HG03457 (cell line): Measurements from ENCODE around the gene FANK1.

Source experiments
- ATAC-seq: cut with Tn5 transposase; IDR thresholded peaks from one replicate; pipeline ENCODE4 v1.9.1; 2021; ENCODE audit warnings: moderate number of reproducible peaks; ENCODE audit not compliant: unreplicated experiment

FANK1 gene

DNA sequence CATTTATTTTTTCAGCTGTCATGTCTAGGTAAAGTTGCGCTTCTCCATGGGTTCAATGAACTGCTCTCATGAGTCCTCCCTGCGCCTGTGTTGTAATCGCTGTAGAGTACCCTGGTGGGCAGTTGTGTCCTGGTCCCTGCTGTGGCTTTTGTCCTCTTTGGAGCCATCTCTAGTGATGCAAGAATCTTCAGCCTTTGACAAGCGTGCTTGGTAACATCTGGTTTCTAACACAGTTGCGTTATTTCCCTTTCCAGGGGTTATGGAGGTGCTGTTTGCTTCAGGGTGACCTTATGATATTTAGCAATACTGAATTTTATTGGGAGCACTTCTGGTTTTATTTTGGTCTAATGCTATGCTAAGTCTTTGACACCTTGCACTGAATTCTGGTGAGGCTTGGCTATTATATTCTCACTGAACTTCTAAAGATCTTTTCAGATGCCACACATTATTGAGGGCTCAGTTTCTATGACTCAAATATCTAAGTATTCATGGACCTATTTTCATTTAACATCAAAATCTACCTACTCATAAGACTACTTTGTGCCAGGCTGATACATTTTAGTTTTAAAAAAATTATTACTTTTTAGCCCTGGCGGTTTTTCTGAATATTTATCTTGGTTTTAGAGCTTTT lies 88.6 kb downstream of the FANK1 start:
- no peak for ATAC-seq

DNA sequence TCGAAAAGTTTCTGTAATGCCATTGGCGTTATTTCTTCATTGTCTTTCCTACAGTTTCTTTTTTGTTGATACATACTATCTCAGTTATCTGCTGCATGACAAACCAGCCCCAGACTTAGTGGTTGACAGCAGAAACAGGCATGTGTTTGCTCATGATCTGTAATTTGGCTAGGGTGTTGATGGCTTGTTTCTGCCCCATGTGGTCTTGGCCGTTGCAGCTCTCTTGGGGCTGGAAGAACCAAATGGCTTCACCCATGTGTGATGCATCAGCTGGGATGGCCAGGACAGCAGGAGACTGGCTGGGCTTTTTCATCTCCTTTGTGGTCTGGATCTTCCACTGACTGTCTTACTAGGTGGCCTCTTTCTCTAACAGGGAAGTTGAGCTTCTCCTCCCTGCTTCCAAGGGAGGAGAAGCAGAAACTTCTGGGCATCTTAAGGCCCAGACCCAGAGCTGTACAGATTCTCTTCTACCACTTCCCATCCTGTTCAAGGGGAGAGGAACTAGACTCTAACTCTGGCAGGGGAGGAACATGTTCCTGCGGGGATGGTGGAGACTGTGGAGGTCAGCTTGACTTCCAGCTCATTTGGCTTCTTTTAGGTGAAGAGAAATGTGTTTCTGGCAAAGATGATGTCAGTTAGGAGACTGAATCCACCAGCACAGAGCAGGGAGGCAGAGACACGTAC lies 89.3 kb downstream of the FANK1 start:
- no peak for ATAC-seq

DNA sequence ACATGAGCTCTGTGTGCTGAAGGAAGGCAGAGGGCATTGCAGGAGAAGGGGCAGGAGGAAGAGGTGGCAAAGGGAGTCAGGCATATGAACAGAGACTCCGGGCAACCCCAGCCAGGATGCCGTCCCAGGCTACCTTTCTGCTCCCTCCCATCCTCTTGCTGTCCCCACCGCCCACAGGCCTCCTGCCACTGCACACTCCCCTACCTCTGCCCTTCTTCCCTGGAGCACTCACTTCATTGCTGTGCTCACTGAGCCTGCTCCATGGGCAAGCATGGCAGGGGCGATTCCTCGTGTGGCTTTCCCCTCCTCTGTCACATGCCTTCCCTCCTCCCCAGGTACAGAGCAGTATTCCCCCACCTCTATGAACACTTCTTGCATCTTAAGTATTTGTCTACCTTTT lies 93.4 kb downstream of the FANK1 start:
- no peak for ATAC-seq

DNA sequence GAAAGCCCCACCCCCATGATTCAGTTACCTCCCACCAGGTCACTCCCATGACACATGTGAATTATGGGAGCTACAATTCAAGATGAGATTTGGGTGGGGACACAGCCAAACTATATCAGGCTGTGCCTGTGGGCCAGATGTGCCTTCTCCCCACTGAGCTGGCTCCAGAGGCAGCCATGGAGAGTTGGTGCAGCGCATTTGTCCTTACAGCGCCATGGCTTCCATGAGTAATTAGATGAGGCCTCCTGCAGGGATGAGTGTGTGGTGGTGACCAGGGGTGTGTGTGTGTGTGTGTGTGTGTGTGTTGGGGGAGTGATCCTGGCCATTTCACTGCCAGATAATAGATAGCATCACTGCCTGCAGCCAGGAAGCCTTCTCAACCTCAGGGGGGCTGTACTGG lies 94.6 kb downstream of the FANK1 start:
- ATAC-seq: no peak

DNA sequence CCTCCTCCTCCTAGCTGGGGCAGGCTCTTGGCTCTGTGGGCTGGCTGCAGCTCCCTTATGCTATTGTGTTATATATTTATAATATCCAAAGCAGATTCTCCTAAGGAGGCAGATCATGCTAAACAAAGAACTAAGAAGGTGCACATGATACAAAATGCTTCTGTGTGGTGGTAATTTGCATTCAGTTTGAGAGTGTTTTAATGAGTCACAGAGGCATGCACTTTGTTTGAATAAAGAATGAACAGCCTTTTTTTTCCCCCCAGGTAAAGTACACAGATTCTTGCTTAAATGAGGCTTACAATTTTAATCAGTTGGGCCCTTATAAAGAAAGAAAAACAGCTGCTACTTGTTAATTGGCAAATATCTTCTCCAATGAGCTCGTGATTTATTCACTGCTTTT lies 95.0 kb downstream of the FANK1 start:
- no peak for ATAC-seq

DNA sequence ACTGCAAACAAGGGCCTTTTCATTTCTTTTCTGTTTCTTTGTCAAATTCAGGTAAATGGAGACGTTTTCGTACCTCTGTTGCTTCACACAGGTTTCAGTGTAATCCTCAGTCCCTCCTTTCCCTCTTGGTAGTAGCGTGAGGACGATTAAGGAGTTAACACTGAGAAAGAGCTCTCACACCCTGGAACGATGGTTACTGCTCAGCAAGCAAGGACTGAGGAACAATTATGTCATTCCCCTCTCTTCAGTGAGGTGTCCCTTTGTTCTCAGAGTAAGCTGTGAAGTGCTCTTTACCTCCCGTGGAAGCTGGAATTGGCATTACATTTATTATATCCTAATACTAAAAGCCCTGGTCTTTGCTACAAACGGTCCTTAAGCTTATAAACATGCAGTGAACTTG lies 95.9 kb downstream of the FANK1 start:
- ATAC-seq: no peak

DNA sequence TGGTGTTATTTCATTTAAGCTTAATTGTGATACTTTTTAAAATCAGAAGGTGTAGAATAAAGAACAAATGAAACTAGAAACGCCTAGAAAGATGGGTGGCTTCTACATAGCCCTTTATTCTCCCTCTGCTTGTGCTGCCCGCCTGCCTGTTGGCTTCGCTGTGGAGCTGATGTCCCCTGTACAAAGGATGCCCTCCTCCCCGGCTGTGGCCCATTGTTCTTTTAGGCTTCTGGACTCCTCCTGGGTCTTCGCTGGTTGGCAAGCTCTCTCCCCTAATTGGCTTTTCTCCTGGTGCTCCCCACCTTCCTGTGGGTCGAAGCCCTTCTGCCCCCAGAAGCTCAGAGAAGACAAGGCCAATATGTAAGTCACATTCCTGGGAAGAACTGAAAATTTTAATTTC lies 98.2 kb downstream of the FANK1 start:
- ATAC-seq: no peak

DNA sequence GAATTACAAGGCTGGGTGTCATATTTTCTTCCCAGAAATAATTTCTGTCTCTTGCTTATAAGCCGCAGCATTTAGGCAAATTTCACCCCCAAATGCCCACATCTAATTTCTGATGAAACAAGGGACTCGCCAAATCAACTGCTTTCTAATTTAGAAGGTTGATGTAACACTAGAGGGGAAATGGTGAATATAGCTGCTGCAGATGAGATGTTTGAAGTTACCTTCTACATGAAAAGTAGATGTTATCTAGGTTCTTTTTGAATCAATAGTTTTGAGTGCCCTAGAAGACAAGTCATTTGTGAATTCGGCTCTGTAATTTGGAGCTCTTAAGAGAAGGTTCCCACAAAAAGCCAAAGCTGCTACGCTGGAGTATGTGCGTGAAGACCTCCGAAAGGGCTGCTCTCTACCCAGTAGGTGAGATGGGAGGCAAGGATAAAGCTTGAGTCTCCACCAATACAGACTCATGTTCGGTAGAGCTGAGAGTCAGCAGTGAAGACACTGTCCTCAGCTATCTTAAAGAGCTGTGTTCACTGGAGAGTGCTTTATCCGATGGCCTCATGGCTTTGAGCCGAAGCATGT lies 99.5 kb downstream of the FANK1 start:
- no peak for ATAC-seq

DNA sequence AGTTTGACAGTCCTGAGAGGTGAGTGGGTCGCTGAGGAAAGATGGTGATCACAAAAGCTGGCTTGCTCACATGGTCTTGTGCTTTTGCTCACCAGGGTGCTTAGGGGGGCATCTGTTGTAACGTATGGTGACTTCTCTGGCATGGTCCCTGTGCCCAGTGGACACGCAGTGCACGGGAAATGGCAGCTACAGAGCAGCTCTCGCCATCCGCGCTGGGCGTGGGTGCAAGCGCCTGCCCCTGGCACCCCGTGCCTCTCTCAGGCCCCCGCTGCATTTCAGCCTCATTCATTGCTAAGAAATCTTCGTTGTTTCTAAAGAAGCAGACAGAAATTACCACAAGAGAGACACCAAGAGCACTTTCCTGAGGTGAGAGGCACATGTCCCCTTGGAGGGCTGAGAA lies 101.2 kb downstream of the FANK1 start:
- ATAC-seq: no peak

DNA sequence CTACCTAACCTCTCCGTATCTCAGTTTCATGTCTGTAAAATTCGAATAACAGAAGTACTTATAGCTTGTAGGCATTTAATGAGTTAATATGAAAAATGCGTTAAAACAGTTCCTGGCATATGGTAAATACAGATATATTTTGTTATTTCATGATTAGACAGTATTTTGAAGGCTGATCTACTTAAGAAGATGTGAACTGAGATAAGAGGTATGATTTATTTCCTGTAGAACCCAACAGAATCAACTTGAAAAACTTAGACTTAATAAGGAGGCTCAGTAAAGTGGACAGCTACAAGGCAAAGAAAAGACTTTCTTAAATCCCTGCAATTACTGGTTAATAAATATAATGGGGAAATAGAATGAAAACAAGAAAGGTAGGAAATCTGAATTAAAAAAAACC lies 103.3 kb downstream of the FANK1 start:
- no peak for ATAC-seq

DNA sequence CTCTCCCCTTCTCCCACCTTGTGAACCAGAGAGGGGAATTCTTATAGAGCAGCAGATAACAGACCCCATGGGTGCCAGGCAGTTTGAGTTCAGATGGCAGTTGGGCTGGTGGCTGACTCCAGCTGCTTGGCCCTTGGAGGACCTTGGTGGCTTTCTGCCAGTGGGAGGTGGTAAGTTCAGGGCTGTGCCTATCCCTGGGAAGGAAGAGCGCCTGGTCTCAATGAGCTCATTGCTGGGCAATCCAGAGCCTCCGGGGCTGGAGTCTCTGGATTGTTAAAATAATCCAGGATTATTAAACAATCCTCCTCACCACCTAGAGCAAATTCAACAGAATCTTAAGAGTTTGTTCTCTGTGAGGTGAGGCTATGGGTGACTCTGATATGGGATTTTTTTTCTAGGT lies 105.2 kb downstream of the FANK1 start:
- ATAC-seq: no peak

DNA sequence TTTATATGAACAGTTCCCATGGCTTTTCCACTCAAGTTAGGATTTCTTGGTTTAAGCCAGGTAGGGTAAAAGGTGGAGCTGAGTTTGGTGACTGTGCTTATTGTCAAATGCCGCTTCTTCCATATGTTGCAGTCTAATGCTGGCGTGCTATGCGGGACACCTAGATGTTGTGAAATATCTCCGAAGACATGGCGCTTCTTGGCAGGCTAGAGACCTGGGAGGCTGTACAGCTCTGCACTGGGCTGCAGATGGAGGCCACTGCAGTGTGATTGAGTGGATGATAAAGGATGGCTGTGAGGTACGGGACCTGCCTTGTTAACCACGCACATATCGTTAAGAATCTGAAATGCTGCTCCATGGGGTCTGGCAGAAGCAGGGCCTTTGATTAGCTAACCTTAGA lies 108.4 kb downstream of the FANK1 start:
- ATAC-seq: no peak

DNA sequence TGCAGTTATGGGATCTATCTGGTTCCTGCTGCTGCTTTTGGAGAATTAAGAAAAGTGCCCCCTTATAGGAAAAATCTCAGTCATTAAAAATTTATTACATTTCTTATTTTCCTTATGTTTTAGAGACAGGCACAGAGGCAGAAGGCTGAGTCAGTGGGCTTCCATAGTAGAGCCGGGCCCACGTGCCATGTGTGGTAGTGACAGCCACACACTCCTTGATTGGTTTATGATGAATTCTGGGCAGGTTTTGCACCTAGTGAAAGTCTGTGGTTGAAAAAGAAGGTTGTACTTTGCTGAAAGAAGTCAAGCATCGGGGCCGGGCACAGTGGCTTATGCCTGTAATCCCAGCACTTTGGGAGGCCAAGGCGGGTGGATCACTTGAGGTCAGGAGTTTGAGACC lies 109.9 kb downstream of the FANK1 start:
- ATAC-seq: no peak

DNA sequence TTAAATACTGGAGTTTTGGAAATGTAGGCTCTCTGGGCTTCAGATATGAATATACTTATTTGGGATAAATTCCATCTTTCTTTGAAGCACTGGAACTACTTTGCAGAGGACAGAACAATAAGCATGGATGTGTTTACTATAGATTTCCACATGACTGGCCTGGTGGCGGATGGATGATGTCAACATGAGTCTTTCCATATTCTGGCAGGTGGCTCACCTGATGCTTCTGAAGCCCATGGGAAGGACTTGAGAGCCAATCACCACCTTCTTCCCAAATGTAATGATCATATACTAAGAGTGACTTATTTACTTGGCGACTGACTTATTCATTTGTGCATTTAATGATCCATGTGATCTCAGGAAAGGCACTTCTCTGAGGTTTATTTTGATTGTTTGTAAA lies 110.5 kb downstream of the FANK1 start:
- ATAC-seq: no peak

DNA sequence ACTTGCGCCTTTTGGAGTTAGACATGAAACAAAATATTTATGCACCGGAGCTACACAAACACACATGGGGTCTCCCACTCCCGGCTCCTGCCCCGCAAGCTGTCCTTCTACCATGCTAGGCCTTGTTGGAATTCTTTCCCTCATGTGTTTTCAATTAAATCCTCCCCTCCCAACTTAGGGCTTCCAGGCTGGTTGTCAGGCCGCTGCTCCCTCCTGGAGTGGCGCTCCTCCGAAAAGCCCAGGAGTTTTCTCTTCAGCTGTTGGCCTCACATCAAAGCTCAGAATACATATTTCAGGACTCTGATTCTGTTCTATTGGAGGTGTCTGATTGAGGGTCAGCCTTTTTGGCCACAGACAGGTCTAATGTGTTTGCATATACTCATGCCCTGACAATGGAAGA lies 113.3 kb downstream of the FANK1 start:
- no peak for ATAC-seq

DNA sequence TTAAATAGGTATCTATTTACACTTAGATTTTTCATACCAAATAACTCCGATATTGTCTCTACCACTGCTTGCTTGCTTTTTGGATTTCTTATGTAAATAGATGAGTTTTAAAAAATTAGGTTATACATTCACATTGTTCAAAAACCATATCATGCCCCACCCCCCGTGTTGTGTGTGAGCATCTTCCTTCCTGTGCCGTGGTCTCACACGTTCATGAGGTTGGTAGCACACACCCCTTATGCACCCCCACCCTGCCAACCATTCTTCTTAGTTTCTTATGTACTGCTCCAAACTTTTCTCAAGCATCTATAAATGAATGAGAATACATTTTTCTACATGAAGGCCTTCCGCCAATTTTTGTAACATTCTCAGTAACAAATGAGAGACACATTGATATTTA lies 115.6 kb downstream of the FANK1 start:
- no peak for ATAC-seq

DNA sequence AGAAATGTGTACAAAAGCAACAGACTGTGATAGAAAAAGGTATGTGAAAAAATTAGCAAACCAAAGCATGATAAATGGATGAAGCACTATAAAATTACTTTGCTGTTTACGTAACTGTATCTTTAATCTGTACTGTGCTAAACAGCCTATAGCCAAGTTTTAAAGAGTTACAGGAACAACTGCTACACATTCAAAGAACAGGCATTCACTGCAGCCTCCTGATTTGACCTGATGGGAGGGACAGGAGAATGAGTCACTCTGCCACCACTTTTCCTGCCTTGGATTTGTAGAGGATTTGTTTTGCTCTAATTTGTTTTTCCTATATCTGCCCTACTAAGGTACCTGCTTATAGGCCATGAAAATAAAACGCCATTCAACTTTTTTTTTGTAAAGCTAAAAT lies 116.1 kb downstream of the FANK1 start:
- ATAC-seq: no peak

DNA sequence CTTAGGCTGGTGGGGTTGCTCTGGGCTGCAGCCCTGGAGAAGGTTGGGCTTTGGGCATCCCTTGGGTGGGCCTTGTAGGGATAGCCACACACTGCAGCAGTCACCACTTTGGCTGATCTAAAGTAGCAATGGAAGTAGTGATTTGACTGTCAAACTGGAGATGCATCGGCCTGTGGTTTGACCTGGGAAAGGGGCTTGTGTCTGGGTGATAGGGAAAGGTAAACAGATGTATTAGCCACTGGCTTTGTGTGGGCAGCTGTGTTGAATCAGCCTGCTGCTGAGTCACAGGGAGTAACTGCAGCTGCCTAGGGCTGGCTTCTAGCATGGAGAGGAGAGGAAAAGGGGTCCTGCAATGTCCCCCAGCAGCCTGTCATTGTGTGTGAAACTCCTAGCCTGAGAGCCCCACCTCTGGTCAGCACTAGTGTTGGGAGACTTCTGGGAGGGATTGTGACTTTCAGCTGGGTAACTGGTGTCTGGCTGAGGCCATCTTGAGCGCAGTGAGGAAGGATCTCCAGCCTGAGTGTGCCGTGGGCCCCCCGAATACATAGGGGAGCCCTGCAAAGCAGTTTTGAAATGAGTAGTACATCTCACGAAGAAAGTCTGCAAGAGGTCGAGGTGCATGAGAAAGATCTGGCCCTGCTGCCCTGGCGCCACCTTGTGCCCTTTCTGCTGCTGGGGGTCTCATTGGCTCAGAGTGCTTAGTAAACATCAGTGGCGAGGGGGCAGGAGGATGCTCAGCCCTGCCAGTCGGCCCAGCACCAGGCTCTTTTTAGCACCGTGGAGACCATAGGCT lies 117.3 kb downstream of the FANK1 start:
- no peak for ATAC-seq

DNA sequence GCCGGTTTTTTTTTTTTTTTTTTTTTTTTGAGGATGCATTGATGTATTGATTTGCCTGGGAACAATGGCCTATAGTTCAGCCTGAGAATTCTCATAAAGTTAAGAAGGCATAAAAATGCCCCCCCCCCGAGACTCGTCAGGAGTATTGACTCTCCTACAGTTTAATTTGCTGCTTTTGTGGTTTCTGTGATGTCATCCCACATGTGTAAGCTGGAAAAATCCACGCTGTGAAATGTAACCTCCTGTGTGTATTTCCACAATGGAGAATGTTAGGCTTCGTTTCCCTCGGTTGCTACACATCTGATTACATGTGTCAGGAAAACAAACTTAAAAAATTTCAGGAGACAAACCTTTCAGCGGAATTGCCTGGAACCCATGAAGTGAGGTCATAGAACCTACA lies 117.9 kb downstream of the FANK1 start:
- no peak for ATAC-seq

DNA sequence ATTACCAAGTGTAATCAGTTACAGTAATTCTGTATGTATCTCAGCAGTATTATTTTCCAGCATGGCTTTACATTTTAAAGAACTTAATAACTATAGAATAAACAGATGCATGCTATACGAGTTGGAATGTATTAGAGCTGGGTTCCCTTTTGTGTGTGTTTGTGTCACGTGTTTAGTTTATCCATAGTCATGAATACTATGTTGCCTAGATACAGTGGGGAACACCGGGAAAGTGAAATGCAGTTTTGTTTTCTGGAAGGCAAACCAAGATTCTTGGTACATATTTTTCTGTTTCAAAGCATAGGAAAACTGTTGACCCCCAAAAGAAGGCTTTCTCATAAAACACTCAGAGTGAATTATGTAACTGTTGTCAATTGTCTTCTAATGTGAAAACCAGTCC lies 119.0 kb downstream of the FANK1 start:
- no peak for ATAC-seq

DNA sequence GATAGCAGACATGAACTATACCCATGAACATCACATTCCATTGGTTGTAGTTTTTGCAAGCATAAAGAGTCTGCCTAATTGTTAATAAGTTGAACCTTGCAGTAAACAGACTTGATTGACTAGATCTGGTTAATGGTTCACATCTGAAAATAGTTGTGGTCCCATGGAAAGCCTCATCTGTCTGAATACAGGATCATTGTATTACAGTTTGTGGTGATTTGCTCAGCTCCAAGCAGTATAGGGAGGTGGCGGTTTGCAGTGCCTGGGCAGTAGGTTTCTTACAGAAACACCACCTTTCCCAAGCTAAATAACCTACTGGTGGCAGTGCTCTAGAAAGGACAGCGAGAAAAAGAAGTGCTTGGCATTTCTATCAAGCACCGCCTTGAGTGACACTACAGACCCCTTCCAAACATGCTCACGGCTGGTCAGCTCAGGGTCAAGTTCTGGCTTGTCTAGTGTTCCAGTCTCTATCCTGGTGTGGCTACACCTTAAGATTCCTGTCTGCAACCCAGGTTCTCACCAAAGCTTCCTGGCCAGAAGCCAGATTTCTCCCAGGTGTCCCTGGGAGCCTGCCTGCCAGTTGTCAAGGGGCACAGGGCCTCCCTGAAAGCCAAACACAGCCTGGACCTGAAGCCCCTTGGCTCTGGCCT lies 119.9 kb downstream of the FANK1 start:
- ATAC-seq: no peak
